ENCODE data around the gene NHP2.

GRCh38 chr5:178126556-178126955 is 27.1 kb downstream of the NHP2 start:
- no peak for TF ChIP-seq FOS (IDR thresholded peaks at IDR 0.05; ENCODE audit: borderline replicate concordance, extremely low read depth, insufficient read length)
- no peak for TF ChIP-seq CTCF (IDR thresholded peaks at IDR 0.05 in 2 of 3, conservative IDR thresholded peaks at IDR 0.05 in 1 of 3; ENCODE audit: control insufficient read depth in 2 of 3, extremely low read depth in 1 of 3, insufficient read depth in 1 of 3, low read depth in 3 of 3, low read length in 3 of 3)
- no peak for TF ChIP-seq ATF3 (IDR thresholded peaks at IDR 0.05; ENCODE audit: borderline replicate concordance, extremely low read depth, low read depth, low read length)
- no peak for TF ChIP-seq EED (IDR thresholded peaks at IDR 0.05; ENCODE audit: low read depth)
- TF ChIP-seq GABPA (IDR thresholded peaks at IDR 0.05; ENCODE audit: low read depth) = no peak
- no peak for TF ChIP-seq TBL1XR1 (IDR thresholded peaks at IDR 0.05; ENCODE audit: low read depth, low read length)
- TF ChIP-seq POLR2AphosphoS5 (IDR thresholded peaks at IDR 0.05; ENCODE audit: low read length) = no peak
- no peak for TF ChIP-seq POLR2A (IDR thresholded peaks at IDR 0.05; ENCODE audit: low read depth, low read length)
